HG03558 (cell line): ENCODE results near the gene RFWD3.
A peak's percentile ranks its signal among the peaks of the same experiment; 100 is the strongest.

Experiments used
- ATAC-seq: cut with Tn5 transposase; IDR thresholded peaks from one replicate; pipeline ENCODE4 v1.9.1; 2021; ENCODE audit warnings: moderate number of reproducible peaks; ENCODE audit not compliant: unreplicated experiment; ENCODE audit errors: extremely low read depth

Gene RFWD3

DNA sequence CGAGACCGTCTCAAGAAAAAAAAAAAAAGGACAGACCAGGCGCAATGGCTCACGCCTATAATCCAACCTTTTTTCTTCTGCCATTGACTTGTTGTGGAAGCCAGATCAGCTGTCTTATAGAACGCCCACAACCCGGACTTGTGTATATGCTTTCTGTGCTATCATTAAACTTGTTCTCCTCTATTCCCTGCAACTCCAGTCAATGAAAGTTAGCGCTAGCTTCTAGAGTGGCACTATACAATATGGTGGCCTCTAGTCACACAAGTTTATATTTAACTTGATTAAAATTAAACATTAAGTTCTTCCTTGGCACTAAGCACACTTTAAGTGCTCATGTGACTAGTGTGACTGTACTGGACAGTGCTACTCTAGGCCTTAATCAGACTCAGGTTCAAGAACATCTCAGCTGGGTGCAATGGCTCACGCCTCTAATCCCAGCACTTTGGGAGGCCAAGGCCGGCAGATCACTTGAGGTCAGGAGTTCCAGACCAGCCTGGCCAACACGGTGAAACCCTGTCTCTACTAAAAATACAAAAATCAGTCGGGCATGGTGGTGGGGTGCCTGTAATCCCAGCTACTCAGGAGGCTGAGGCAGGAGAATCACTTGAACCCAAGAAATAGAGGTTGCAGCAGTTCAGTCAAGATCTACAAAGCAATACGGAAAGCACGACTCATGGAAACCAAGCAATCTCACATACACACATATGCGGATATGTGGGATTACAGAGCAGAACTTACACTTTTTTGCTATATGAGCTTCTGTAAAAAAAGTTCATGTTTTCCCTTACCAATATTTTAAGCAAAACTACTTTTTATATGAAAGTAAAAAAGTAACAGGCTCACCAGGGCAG, 41.0 kb downstream of the RFWD3 start:
- ATAC-seq = no peak

DNA sequence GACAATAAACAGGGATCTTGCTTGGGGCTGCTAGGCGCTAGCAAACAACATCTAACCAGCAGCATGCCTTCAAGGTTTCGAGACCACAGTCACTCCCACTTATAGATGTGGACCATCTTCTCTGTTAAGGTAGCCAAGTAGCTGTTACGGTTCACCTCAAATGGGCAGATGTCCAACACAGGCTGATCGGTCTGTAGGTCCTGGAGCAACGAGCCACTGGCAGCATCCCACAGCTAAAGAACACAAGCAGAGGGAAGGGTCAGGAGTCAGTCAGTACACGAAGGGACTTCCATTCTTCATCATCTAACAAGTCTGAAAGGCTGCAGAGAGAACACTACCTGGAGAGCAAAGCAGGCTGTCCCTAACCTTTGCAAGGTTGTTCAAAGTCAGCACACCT, 42.8 kb downstream of the RFWD3 start:
- ATAC-seq = no peak

DNA sequence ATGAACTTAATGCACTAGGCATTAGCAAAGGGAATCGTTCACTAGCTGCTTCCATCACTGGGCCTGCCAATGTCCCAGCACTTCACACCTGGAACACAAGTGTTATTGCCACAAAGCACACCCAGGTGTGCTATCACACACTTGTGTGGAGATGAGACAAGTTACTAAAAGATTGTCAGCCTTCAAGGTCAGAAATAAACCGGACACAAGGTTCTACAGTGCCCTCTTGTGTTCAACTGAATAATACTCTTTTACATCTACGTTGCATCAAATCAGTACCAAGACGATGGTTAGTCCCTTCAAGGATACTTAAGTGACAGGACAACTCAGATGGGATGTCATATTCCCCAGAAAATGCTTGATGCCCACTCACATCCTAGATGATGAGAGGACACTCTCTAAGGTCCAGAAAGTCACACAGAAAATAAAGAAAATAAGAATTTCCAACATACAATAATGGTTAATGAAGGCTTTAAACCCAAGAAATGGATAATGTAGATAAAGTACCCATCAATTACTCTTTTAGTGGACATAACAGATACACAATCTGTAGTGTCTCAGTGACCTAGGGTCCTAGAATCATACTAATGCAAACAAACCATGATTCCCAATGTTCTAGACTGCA, 43.4 kb downstream of the RFWD3 start:
- no peak for ATAC-seq

- ATAC-seq = no peak
Measured at GRCh38 chr16:74622005-74622404, 44.7 kb downstream of the RFWD3 start.

DNA sequence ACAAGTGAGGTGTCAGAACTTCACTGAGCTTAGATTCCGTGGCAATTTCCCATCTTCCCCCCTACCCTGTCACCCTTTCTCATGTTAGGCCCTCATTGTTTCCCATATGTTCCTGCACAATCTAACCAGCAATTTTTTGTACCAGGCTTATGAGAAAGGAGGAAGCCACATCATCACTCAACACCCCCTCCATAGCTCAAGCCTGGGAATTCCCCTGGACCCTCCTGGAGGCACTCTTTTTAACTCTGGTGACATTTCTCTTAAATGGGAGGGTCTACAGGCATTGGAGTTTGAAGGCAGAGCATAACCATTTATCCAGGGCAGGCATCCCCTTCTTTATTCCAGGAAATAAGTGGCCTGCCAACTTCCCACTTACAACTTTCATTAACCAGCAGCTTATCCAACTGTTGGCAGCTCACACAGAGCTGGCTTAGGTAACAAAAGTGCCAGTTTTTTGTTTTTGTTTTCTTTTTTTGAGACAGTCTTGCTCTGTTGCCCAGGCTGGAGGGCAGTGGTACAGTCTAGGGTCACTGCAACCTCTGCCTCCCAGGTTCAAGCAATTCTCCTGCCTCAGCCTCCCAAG, 49.4 kb downstream of the RFWD3 start:
- no peak for ATAC-seq

GRCh38 chr16:74611721-74612120, 55.0 kb downstream of the RFWD3 start:
- ATAC-seq = no peak

GRCh38 chr16:74608944-74609343, 57.7 kb downstream of the RFWD3 start:
- no peak for ATAC-seq

DNA sequence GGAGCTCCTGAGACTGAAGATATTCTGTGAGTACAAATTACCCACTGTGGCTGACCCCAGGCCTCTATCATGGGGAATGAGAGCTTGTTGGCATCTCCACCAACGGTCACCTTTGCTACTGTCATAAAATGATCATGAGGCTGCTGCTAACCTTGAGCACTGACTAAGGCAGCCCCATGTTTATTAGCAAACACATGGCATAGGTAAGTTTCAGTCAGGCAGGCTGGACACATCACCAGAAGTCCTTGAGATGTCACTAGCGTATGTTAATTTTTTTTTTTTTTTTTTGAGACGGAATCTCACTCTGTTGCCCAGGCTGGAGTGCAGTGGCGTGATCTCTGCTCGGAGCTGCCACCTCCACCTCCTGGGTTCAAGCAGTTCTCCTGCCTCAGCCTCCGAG, 58.3 kb downstream of the RFWD3 start:
- ATAC-seq = no peak

GRCh38 chr16:74607962-74608356, 58.7 kb downstream of the RFWD3 start:
- ATAC-seq = no peak

DNA sequence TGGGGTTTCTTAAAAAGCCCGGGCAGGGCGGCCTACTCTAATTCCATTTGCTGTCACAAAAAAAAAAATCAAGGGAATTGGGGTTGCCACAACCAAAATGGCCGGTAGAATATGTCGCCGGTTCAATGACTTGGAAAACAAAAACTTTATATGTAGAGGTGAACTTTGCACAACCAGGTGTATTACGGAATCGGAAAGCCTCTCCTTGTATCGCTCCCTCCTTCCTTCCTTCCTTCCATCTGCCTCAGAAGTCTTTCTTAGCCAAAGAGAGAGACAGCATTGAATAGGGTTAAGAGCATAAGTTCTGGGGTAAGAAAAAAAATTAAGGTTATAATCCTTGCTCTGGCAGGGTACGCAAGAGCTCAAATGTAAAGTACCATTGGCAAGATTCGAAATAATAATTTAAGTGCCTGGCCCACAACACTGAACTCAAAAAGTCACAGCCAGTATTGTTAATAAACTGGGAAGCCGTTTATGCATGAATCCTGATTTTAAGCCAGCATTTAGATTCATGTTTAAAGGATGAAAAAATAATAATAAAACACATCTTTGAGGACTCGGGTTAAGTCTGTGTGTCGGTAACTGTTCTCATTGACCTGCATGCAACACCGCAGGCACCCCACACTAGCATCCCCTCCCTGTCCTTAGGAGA, 59.2 kb downstream of the RFWD3 start:
- ATAC-seq = peak; percentile 12

- peak; percentile 79 for ATAC-seq
Measured at GRCh38 chr16:74606521-74607309, 60.0 kb downstream of the RFWD3 start, which contains the start of gene GLG1. TSS of gene GLG1 (minus strand) at chr16:74607114. CDS start at chr16:74607094, 20 bp downstream.

DNA sequence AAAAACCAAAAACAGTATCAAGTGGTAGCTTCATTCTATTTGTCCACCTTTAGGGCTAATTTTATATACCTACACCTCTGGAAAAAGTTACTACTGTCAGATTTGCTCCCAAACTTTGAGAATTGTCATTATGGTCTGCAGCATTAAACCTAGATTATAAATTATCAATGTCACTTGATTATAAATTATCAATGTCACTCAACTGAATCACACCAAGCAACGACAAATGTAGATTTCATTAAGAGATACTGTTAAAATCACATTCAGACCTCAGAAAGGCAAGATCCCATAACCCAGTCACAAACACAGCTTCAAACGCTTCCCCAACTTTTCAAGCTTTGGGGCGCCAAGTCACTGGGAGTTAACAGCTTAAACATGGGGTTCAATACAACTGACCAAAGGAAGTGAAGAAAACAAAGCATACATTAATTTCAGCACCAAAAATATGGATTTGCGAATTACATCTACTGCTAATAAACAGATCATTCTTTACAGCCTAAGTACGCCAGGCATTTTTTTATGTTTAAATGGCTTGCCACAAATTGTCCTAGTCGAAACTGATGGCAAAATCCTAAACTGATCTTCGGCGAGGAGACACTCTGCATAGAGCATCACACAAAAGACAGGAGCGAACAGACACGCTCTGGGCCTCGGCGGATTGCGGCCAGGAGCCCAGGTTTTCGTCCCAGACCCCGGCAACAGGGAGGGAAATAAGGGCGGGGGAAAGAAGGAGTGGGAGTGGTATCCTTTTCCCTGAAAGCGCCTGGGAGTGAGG, 60.7 kb downstream of the RFWD3 start:
- ATAC-seq = no peak

- ATAC-seq = no peak
Measured at GRCh38 chr16:74605332-74605731, 61.3 kb downstream of the RFWD3 start.

DNA sequence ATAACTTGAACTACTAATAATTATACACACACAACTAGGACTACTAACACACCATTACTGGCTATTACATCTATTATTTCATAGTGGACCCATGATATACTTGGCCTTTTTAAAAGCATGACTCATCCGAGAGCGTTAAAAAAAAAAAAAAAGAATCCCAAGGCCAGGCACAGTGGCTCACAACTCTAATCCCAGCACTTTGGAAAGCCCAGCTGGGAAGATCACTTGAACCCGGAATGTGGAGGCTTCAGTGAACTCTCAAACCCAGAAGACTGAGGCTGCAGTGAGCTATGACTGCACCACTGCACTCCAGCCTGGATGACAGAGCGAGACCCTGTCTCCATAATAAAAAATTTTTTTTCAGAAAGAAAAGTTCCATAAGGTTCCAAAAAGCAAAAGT, 62.8 kb downstream of the RFWD3 start:
- no peak for ATAC-seq

- no peak for ATAC-seq
Measured at GRCh38 chr16:74601126-74601871, 65.4 kb downstream of the RFWD3 start.

GRCh38 chr16:74596586-74596985, 70.1 kb downstream of the RFWD3 start:
- ATAC-seq = no peak

DNA sequence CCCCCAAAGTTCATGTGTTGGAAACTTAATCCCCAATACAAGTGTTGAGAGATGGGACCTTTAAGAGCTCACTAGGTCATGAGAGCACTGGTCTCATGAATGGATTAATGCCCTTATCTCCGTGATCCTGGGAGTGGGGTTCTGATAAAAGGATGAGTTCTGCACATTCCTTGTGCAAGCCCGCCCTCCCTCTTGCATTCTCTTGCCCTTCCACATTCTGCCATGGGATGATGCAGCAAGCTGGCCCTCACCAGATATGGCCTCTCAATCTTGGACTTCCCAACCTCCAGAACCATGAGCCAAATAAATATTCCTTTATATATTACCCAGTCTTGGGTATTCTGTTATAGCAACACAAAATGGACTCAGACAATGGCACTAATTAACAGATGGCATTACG, 73.8 kb downstream of the RFWD3 start:
- no peak for ATAC-seq

DNA sequence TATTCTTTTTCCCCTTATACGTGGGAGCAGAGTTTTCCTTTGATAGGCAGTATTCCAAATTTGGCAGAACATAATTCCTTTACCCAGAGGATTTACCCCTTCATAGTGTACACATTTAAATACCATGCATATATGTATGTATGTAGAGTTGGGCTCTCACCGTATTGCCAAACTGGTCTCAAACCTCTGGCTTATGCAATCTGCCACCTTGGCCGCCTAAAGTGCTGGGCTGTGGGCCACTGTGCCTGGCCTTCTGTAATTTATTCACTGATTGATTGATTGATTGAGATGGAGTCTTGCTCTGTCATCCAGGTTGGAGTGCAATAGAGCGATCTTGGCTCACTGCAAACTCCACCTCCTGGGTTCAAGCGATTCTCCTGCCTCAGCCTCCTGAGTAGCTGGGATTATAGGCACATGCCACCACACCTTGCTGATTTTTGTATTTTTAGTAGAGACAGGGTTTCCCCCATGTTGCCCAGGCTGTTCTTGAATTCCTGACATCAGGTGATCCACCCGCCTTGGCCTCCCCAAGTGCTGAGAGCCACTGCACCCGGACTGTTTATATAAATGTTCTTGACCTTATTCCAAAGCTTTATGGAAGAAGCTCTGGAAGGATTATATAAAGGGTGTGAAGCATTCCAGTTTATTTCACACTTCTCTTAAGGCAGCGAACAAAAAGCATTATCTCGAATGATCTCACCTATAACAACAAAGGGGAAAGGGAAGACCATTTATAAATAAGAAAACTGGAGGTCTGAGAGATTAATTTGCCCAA, 74.6 kb downstream of the RFWD3 start:
- no peak for ATAC-seq
